Epithelial cell of esophagus (primary cell): ENCODE data around the gene SNF8.

Source experiments
- DNase-seq: peaks from one replicate; pipeline ENCODE4 v3.0.0; 2010; ENCODE audit warnings: low read depth
- H3K4me3 ChIP-seq: 2 replicates; pipeline ENCODE4 v1.5.1; 2011; ENCODE audit warnings: mild to moderate bottlenecking, low read length, control low read depth
- CTCF ChIP-seq: IDR thresholded peaks from 2 replicates; pipeline ENCODE4 v1.5.1; 2011; ENCODE audit warnings: low read depth, mild to moderate bottlenecking, low read length, control low read depth, inconsistent platforms; ENCODE audit not compliant: insufficient read depth; ENCODE audit errors: missing control alignments

Gene SNF8

GRCh38 chr17:48944515-48945260, at the start of gene SNF8:
Gene SNF8 (minus strand): TSS chr17:48944842. CDS start chr17:48944734, 108 bp downstream.
- peak within 1 kb of the TSS; percentile 96 for H3K4me3 ChIP-seq
- peak; percentile 90 for DNase-seq
- TF ChIP-seq CTCF = no peak

- TF ChIP-seq CTCF = no peak
- no peak for DNase-seq
- H3K4me3 ChIP-seq = no peak overlapping the region
These were observed 49.3 kb upstream of the SNF8 start for GRCh38 chr17:48993951-48994350.

- TF ChIP-seq CTCF = no peak
- no peak overlapping the region for H3K4me3 ChIP-seq
- no peak for DNase-seq
These were observed 48.7 kb upstream of the SNF8 start for GRCh38 chr17:48993305-48993704.

GRCh38 chr17:48992444-48992843, 47.8 kb upstream of the SNF8 start:
- TF ChIP-seq CTCF = no peak
- DNase-seq = no peak

GRCh38 chr17:48990882-48991357, 46.3 kb upstream of the SNF8 start:
- DNase-seq = no peak
- no peak overlapping the region for H3K4me3 ChIP-seq
- no peak for TF ChIP-seq CTCF

More at GRCh38 chr17:48992444-48992843, 47.8 kb upstream of the SNF8 start:
- H3K4me3 ChIP-seq = no peak overlapping the region

GRCh38 chr17:48989100-48989499, 44.5 kb upstream of the SNF8 start:
- TF ChIP-seq CTCF = no peak
- DNase-seq = no peak

More at GRCh38 chr17:48989100-48989499, 44.5 kb upstream of the SNF8 start:
- H3K4me3 ChIP-seq = no peak overlapping the region
